HFFc6 (cell line): ENCODE results near the gene IER2. TPM values are rescaled to one million over a fixed set of nuclear protein-coding genes. Genes with fewer than 3 reads are reported as not detected.
A peak's percentile ranks its signal among the peaks of the same experiment; 100 is the strongest.

Experiments
- DNase-seq: peaks from one replicate; pipeline ENCODE4 v3.0.0-alpha.2; 2018
- H3K27ac Mint-ChIP-seq: 2 replicates; pipeline ENCODE4 v1.8.0; 2020; ENCODE audit warnings: mild to moderate bottlenecking, mixed read lengths
- H3K27me3 Mint-ChIP-seq: 2 replicates; pipeline ENCODE4 v1.8.0; 2021; ENCODE audit warnings: mild to moderate bottlenecking, moderate library complexity, mixed read lengths; ENCODE audit not compliant: insufficient read depth
- H3K36me3 Mint-ChIP-seq: 2 replicates; pipeline ENCODE4 v1.8.0; 2021; ENCODE audit warnings: low read depth, mixed read lengths
- H3K4me1 Mint-ChIP-seq: 2 replicates; pipeline ENCODE4 v1.8.0; 2020; ENCODE audit warnings: low read depth, mixed read lengths
- H3K4me3 Mint-ChIP-seq: 2 replicates; pipeline ENCODE4 v1.8.0; 2020; ENCODE audit warnings: mild to moderate bottlenecking, moderate library complexity, mixed read lengths
- H3K9me3 Mint-ChIP-seq: 2 replicates; pipeline ENCODE4 v1.8.0; 2020; ENCODE audit warnings: mild to moderate bottlenecking, mixed read lengths
- CTCF ChIP-seq: fragments of 200-600 bp; sonication (generic); IDR thresholded peaks from 2 replicates; pipeline ENCODE4 v1.5.0; 2021; ENCODE audit warnings: antibody characterized with exemption, mild to moderate bottlenecking
- total RNA-seq, 6 experiments: library from RNA; stranded (reverse); fragmentation: NEBNext Ultra II Directional; extraction: Animal tissue kit (Norgen Biotek cat#: 25700); gene quantifications; 2 replicates in 1 of 6; 3 replicates in 5 of 6; pipeline ENCODE4 v1.2.3, GENCODE V29; 2021

Gene IER2
- total RNA-seq, 6 experiments from 2014 or later: 68.9 to 91.2 (median 87.7) TPM

GRCh38 chr19:13150931-13151604, 857 bp downstream of the IER2 start:
- peaks cover 42% of the 10 kb centered on the region for H3K4me1 Mint-ChIP-seq
- peaks cover 19% of the 10 kb centered on the region for H3K9me3 Mint-ChIP-seq
- TF ChIP-seq CTCF: no peak
- peaks cover 46% of the 10 kb centered on the region for H3K27me3 Mint-ChIP-seq
- peak overlapping the region; percentile 99 for H3K27ac Mint-ChIP-seq
- peak overlapping the region; percentile 99 for H3K4me3 Mint-ChIP-seq
- no peak for DNase-seq
- H3K36me3 Mint-ChIP-seq: peaks cover 45% of the 10 kb centered on the region

GRCh38 chr19:13151605-13152355, 1.6 kb downstream of the IER2 start:
- Mint-ChIP-seq H3K9me3 (peaks cover 18% of the 10 kb centered on the region), H3K4me3 (peak overlapping the region; percentile 99), H3K27ac (peak overlapping the region; percentile 99), H3K36me3 (peaks cover 43% of the 10 kb centered on the region), H3K4me1 (peaks cover 46% of the 10 kb centered on the region), H3K27me3 (peaks cover 51% of the 10 kb centered on the region)
- DNase-seq: peak; percentile 95
- TF ChIP-seq CTCF: peak; percentile 45

- no peak for TF ChIP-seq CTCF
- Mint-ChIP-seq H3K4me1 (peaks cover 48% of the 10 kb centered on the region), H3K9me3 (peaks cover 15% of the 10 kb centered on the region), H3K27ac (peak overlapping the region; percentile 99), H3K36me3 (peaks cover 39% of the 10 kb centered on the region), H3K27me3 (peaks cover 52% of the 10 kb centered on the region), H3K4me3 (peak overlapping the region; percentile 99)
- no peak for DNase-seq
These were observed 2.3 kb downstream of the IER2 start for GRCh38 chr19:13152356-13152973.

- Mint-ChIP-seq H3K9me3 (peaks cover 15% of the 10 kb centered on the region), H3K4me3 (peak overlapping the region; percentile 99), H3K36me3 (peaks cover 39% of the 10 kb centered on the region), H3K4me1 (peaks cover 50% of the 10 kb centered on the region), H3K27ac (peak overlapping the region; percentile 99), H3K27me3 (peaks cover 56% of the 10 kb centered on the region)
- peak; percentile 97 for DNase-seq
- TF ChIP-seq CTCF: peak; percentile 70
These were observed 2.9 kb downstream of the IER2 start for GRCh38 chr19:13152974-13153568.

GRCh38 chr19:13153569-13154240, 3.5 kb downstream of the IER2 start:
- Mint-ChIP-seq H3K9me3 (peaks cover 15% of the 10 kb centered on the region), H3K4me1 (peaks cover 46% of the 10 kb centered on the region), H3K27me3 (peaks cover 56% of the 10 kb centered on the region), H3K27ac (peak overlapping the region; percentile 99), H3K36me3 (peaks cover 39% of the 10 kb centered on the region), H3K4me3 (peak overlapping the region; percentile 99)
- no peak for DNase-seq
- TF ChIP-seq CTCF: peak; percentile 59
